Fibroblast of the conjunctiva (primary cell): ENCODE results near the gene SOD3.

Experiments
- DNase-seq: peaks from one replicate; pipeline ENCODE4 v3.0.0-alpha.2; 2010; ENCODE audit warnings: low read depth

The SOD3 gene

DNA sequence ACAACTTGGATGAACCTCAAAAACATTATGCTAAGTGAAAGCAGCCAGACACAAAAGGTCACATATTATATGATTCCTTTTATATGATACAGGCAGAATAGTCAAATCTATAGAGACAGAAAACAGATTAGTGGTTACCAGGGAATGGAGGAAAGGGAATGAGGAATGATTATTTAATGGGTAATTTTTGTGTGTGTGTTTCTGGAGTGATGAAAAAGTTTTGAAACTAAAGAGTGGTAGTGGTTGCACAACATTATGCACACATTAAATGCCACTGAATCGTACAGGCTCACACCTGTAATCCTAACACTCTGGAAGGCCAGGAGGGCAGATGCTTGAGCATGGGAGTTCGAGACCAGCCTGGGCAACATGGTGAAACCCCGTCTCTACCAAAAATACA is 19.6 kb upstream of the SOD3 start:
- DNase-seq = no peak

DNA sequence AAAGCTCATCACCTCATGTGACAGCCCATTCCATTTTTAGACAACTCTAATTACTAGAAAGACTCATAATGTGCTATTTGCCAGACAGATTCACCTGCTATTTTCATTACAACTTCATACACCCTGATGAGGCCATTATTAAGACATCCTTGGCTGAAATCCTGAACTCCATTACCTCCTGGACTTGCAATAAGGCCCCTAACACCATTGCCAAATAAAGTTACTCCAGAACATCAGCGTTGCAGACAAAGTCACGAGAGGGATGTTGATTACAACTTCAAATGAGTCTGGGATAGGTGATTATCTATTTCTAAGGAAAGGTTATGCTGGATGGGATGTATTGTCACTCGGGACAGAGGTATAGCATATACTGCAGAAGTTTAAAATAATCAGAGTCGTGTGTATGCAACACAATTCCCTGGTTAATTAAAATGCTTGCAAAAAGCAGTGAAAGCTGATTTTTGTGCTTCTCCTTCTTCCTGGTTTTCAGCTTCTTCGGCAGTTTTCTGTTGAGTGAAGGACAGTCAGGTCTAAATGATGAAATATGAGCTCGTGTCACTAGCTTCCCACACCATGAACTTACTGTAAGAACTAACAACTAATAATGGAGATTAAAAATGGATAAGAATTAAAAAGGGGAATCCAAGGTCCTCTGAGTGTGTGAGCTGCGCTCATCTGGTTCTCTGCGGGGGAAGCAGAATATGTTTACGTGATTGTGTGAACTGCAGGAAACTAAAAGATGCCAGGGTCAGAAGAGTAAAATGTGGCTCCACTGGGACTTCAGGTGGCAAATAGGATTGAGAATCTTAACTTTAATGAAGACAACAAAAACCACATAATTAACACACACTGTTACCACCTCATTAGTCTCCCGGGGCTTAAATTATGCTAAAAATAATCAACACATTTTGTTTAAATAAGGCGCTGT is 17.6 kb upstream of the SOD3 start:
- DNase-seq = no peak

DNA sequence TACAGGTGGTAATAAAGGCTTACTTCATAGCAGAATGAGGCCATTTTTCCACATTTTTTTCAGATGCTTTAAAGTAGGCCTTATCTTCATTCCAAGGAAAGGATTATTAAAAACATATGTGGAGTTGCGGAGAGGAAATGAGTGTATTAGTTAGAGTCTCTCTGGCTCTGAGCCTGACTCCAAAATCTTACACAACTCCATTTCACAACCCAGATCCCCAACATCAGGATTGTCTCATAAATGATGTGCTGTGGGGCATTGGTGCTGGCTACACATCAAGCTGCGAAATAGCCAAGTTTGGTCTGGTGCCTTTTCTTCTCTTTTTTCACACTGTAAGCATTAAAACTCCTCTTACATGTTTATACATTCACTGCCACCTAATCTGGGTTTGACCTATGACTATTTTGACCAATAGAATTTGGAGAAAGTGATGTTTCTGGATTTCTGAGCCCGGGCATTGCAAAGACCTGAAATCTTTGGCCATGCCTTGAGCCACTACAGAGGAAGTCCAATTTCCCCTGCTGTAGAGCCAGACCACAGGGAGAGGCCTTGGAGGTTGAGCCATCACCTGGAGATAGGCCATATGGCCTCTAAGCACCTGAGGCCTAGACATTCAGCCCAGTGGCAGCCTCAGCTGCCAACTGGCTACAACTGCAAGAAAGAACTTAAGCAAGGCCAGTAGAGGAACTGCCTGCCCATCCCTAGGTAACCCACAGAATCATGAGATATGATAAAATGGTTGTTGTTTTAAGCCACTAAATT is 16.7 kb upstream of the SOD3 start:
- peak; percentile 97 for DNase-seq

- DNase-seq = no peak
Observed at GRCh38 chr4:24780936-24781495, 14.4 kb upstream of the SOD3 start.

- no peak for DNase-seq
Observed at GRCh38 chr4:24781999-24782745, 13.2 kb upstream of the SOD3 start.

DNA sequence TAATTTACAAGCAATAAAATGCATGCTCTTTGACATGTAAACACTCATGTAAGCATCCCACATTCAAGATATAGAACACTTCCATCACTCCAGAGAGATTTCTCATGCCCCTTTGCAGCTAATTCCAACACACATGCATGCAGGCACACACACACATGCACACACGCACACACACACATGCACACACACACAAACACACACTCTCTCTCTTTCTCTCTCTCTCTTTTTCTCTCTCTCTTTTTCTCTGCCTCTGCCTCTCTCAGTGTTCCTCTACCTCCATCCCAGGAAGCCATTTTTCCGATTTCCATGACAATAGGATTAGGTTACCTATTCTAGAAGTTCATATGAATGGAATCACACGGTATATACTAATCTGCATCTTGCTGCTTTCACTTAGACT is 11.9 kb upstream of the SOD3 start:
- no peak for DNase-seq

DNA sequence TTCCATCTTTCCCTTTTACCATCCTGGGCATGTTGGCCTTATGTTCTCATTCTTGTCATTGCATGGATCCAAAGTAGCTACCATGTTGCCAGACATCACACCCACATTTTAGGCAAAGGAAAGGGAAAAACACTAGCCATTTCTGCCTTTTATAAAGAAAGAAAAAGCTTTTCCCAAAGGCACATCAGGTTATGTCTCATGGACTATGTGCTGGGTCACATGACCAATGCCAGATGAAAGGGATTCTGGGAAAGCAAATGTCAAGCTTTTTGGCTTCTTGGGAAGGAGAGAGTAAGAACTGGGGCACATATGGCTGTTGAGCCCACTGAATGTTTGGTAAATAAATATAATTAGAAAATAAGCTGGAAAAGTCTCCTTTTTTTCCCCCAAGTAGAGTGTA is 4.3 kb upstream of the SOD3 start:
- no peak for DNase-seq

- DNase-seq = no peak
Observed at GRCh38 chr4:24792552-24792951, 2.8 kb upstream of the SOD3 start.

GRCh38 chr4:24793219-24794005 is 2.0 kb upstream of the SOD3 start:
- no peak for DNase-seq

- no peak for DNase-seq
Observed at GRCh38 chr4:24794051-24794450, 1.3 kb upstream of the SOD3 start.

- DNase-seq = no peak
Observed at GRCh38 chr4:24794480-24794879, 893 bp upstream of the SOD3 start.

DNA sequence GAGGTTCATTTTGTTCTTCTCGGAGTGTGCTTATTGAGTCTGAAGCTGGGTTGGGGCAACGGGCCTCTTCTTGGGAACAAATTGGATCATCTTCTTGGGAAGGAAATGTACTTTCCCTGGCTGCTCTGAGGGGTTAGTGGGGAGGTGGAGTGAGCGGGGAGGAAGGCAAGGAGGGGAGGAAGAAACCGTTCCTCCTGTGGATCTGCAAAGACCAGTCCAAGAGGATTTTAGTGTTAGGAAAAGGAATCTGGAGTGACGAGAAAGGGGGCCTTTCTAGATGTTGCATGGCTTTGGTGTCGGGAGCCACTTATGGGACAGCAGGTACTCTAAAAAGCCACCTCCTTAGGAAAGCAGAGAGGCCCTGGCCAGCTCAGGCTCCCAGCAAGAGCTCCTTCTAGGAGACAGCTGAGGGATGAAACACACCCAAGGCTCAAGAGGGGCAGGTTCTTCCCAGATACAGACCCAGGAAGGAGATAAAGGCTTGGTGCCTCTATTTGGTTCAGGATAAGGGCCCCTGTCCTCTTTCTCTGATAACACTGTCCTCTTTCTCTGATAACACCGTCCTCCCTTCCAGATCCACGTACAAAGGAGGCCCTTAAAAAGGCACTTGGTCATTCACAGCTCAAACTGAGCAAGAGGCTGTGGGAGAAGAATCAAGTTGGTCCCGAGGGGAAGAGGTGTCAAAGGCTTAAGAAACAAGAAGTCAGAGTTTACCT is 451 bp downstream of the SOD3 start:
- no peak for DNase-seq

DNA sequence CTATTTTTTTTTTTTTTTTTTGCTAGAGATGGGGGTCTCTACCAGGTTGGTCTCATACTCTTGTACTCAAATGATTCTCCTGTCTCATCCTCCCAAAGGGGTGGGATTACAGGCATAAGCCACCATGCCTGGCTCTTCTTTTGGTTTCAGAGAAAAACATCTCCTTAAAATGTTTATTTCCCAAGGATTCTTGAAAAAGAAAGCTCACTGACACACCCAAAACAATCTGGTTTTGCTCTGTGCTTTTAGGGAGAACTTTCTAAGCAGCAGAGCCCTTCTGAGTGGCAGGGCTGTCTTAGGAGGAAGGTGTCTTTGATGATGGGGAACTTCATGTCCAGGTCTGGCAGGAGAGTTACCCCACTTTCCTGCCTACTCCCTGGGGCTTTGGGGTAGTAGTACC is 1.2 kb downstream of the SOD3 start:
- DNase-seq = no peak

DNA sequence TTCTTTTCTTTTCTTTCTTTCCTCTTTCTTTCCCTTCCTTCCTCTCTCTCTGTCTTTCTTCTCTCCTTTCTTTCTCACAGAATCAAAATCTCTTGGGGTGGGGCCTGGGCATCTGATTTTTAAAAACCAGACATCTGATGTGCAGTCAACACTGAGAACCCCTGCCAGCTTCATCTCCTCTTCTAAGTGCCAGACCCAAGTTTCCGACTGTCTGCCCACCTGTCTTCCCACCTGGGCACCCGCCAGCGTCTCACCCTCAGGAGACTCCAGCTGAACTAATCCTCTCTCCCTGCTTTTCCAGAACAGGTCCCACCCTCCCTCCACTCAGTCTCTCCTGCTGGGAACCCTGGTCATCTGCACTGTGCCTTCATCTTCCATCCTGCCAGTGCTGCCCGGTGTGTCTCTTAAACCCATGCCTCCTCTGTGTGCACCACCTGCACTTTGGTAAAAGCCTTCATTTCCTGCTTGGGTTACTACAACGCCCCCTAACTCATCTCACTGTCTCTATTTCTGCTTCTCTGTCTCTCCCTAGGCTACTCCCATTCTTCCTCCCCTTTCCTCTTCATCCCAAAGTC is 2.8 kb downstream of the SOD3 start:
- DNase-seq = no peak

DNA sequence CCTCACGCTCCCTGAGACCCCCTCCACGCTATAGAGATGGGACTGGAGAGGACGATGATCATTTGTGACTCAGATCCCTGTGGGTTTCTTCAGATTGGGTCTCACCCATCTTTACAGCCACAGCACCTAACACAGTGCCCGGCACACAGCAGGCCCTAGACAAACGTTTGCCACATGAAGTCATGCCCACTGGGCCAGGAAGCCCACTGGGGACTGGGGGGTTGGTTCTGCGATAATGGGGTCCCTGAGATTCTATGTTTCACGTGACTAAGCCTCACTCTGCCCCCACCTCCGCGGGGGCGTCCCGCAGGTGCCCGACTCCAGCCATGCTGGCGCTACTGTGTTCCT is 3.8 kb downstream of the SOD3 start:
- DNase-seq = no peak

DNA sequence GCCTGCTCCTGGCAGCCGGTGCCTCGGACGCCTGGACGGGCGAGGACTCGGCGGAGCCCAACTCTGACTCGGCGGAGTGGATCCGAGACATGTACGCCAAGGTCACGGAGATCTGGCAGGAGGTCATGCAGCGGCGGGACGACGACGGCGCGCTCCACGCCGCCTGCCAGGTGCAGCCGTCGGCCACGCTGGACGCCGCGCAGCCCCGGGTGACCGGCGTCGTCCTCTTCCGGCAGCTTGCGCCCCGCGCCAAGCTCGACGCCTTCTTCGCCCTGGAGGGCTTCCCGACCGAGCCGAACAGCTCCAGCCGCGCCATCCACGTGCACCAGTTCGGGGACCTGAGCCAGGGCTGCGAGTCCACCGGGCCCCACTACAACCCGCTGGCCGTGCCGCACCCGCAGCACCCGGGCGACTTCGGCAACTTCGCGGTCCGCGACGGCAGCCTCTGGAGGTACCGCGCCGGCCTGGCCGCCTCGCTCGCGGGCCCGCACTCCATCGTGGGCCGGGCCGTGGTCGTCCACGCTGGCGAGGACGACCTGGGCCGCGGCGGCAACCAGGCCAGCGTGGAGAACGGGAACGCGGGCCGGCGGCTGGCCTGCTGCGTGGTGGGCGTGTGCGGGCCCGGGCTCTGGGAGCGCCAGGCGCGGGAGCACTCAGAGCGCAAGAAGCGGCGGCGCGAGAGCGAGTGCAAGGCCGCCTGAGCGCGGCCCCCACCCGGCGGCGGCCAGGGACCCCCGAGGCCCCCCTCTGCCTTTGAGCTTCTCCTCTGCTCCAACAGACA is 4.4 kb downstream of the SOD3 start:
- no peak for DNase-seq

- DNase-seq = no peak
Observed at GRCh38 chr4:24800325-24800895, 5.0 kb downstream of the SOD3 start.

DNA sequence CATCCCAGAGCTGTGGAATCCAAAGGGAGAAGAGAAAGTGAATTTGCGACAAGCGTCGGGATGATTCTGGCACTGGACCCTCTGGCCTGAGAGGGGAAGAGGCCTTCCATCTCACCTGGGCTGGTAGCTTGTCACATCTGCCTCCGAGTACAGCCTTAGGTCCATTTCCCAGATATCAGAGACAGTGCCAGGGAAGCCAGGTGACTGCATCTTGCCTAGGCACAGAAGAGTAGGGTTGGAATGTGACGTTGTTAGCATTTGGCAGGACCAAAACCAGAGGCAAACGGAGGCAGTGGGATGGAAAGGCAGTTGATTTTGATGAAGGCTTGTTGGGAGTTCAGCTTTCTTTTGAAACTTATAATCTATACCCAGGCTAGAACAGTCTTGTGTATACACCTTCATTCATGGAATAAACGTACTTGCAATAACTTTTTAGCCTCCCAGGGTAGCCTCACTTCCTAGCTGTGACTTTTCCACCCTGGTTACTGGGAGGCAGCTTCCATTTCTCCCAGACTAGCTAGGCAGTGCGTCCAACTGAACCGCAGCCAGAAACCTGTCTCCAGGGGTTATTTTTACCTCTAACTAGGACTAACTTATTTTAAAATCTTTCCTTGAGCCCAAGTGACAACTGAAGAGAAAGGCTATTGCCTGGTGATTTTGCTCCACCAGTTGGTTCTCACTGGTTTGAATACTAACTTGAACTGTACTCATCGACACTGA is 5.9 kb downstream of the SOD3 start:
- DNase-seq = no peak

- no peak for DNase-seq
Observed at GRCh38 chr4:24802648-24803047, 7.3 kb downstream of the SOD3 start.
